ES-I3 (cell line): ENCODE measurements around the gene PRPF19.

Experiments
- H3K36me3 ChIP-seq: 2 replicates; pipeline ENCODE4 v1.6.1; 2013; ENCODE audit warnings: mild to moderate bottlenecking, low read length, control low read depth, moderate library complexity; ENCODE audit not compliant: insufficient read depth
- H3K4me1 ChIP-seq: 2 replicates; pipeline ENCODE4 v1.6.1; 2013; ENCODE audit warnings: mild to moderate bottlenecking, control low read depth, low read length; ENCODE audit not compliant: insufficient read depth
- H3K9ac ChIP-seq: 2 replicates; pipeline ENCODE4 v1.6.1; 2013; ENCODE audit warnings: low read depth, mild to moderate bottlenecking, low read length, moderate library complexity
- H3K9me3 ChIP-seq: 2 replicates; pipeline ENCODE4 v1.6.1; 2013; ENCODE audit warnings: mild to moderate bottlenecking, low read length, moderate library complexity; ENCODE audit not compliant: control insufficient read depth, insufficient read depth

PRPF19 gene

GRCh38 chr11:60899977-60900376 lies 6.4 kb downstream of the PRPF19 start:
- Histone ChIP-seq H3K36me3 (peaks cover 38% of the 10 kb centered on the region), H3K9ac (no peak overlapping the region), H3K9me3 (no peaks in the 10 kb centered on the region), H3K4me1 (0 out of 2 replicates have a peak, but pooled peaks cover 4% of the 10 kb centered on the region)

- peaks cover 43% of the 10 kb centered on the region for H3K36me3 ChIP-seq
- no peaks in the 10 kb centered on the region for H3K4me1 ChIP-seq
- no peaks in the 10 kb centered on the region for H3K9me3 ChIP-seq
- no peak overlapping the region for H3K9ac ChIP-seq
These were observed 7.1 kb downstream of the PRPF19 start for GRCh38 chr11:60899046-60899936.

DNA sequence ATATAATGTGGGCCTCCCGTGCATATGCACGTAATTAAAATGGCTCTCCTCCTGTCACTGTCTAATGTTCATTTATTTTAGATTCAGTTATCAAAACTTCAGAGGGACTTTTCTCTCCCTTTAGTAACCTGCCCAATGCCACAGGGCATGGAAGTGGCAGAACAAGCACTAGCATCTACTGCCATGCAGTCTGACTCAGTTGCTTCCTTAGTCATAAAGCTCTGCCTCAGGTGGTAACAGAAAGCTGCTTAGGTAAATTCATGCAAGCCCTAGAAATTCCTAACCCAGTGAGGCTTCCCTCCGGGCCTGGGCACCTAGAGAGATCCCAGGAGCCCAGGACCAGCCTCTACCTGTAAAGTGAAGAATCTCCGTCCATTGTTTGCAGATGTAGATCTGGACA lies 8.9 kb downstream of the PRPF19 start:
- Histone ChIP-seq H3K4me1 (no peaks in the 10 kb centered on the region), H3K36me3 (peaks cover 48% of the 10 kb centered on the region), H3K9me3 (no peaks in the 10 kb centered on the region), H3K9ac (no peak overlapping the region)

DNA sequence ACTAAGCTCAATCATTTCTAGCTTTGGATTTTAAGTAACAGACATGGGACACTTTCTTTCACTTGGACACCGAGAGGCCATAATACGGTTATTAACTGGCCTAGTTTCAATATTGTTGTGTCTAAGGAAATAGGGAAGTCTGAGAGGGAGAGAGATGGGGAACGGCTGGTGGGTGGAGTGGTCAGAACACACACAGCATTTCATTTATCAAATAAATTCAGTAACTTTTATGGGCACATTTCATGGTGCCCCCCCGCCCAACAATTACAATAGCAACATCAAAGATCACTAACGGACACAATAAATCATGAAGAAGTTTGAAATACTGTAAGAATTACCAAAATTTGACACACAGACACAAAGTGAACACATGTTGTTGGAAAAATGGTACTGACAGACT lies 10.7 kb downstream of the PRPF19 start:
- peaks cover 39% of the 10 kb centered on the region for H3K36me3 ChIP-seq
- H3K9me3 ChIP-seq, result no peaks in the 10 kb centered on the region
- no peak overlapping the region for H3K9ac ChIP-seq
- no peaks in the 10 kb centered on the region for H3K4me1 ChIP-seq

GRCh38 chr11:60891103-60891741 lies 15.2 kb downstream of the PRPF19 start:
- Histone ChIP-seq H3K9me3 (no peaks in the 10 kb centered on the region), H3K9ac (no peak overlapping the region), H3K36me3 (peaks cover 16% of the 10 kb centered on the region), H3K4me1 (no peaks in the 10 kb centered on the region)

GRCh38 chr11:60890696-60891095 lies 15.7 kb downstream of the PRPF19 start:
- Histone ChIP-seq H3K9ac (no peak overlapping the region), H3K36me3 (peaks cover 16% of the 10 kb centered on the region; the same call in 1 of the 2 replicates), H3K4me1 (no peaks in the 10 kb centered on the region), H3K9me3 (no peaks in the 10 kb centered on the region)

DNA sequence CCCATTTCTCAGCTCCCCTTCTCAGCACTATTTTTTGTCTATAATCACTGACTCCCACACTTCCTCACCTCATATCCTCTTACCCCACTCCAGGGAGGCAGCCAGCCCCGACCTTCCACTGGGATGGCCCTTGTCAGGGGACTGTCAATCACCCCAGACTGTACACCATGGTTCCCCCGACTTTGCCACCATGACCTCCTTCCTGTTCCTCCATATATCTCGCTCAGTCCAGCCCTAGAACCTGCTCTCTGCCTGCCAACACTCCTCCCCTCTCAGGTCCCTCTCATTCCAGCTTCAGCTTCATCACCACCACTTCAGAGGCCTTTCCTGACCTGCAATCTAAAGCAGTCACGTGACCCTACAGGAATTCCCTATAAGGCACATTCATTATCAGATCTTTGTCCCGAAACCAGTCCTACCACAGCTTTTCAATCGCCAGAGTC lies 16.5 kb downstream of the PRPF19 start:
- H3K4me1 ChIP-seq, result no peaks in the 10 kb centered on the region
- H3K9ac ChIP-seq, result no peak overlapping the region
- H3K9me3 ChIP-seq, result no peaks in the 10 kb centered on the region
- peaks cover 15% of the 10 kb centered on the region; the same call in 1 of the 2 replicates for H3K36me3 ChIP-seq

GRCh38 chr11:60887556-60887955 lies 18.8 kb downstream of the PRPF19 start:
- peaks cover 6% of the 10 kb centered on the region; the same call in 1 of the 2 replicates for H3K36me3 ChIP-seq
- H3K4me1 ChIP-seq, result no peaks in the 10 kb centered on the region
- H3K9me3 ChIP-seq, result no peaks in the 10 kb centered on the region
- H3K9ac ChIP-seq, result no peak overlapping the region

DNA sequence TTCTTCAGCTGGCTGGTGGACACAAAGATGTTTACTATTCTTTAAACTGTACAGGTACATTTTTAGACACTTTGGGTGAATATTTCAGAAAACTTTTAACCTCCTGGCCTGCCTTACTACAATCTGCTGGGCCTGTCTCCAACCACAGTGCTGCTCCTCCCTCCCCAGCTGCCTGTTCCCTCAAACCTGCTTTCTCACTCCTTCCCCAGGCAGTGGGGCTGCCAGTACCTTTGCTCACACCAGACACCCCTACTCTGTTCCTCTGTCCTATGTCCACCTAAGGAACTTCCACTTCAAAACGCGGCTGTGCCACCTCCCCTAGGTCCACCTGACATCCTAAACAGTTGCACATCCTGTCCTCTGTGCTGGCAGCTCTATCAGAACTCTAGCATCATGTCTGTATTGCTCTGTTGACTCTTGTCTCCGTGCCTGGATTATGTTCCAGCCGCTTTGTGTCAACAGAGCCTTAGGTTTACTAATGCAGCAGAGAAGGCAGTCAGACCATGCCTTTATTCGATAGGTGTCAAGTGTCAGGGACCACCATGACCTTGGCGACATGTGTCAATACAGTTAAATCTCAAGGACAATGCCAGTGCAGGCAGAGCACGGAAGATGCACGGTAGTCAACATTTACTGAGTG lies 25.6 kb downstream of the PRPF19 start:
- Histone ChIP-seq H3K9ac (no peak overlapping the region), H3K36me3 (no peaks in the 10 kb centered on the region), H3K9me3 (no peaks in the 10 kb centered on the region), H3K4me1 (no peaks in the 10 kb centered on the region)

- H3K9me3 ChIP-seq, result no peaks in the 10 kb centered on the region
- no peaks in the 10 kb centered on the region for H3K36me3 ChIP-seq
- H3K4me1 ChIP-seq, result no peaks in the 10 kb centered on the region
- H3K9ac ChIP-seq, result no peak overlapping the region
These were observed 26.3 kb downstream of the PRPF19 start for GRCh38 chr11:60879971-60880588.

DNA sequence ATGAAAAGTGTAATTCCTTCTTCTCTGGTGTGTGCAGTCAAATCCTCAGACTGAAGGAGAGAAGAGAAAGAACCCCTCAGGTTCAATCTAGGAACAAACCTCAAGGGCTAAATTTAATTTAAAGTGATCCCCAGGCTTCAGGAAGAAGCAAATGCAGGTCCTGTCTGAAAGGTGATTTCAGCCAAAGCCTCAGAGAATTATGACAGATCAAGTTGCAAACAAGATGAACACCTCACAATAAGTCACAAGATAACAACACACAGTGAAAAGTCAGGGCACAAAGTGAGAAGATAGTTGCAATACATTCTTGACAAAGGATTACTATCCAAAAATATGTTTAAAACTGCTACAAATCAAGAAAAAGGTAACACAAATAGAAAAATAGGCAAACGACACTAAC lies 27.3 kb downstream of the PRPF19 start:
- H3K9me3 ChIP-seq, result no peaks in the 10 kb centered on the region
- no peaks in the 10 kb centered on the region for H3K36me3 ChIP-seq
- no peaks in the 10 kb centered on the region for H3K4me1 ChIP-seq
- no peak overlapping the region for H3K9ac ChIP-seq

- Histone ChIP-seq H3K9me3 (no peaks in the 10 kb centered on the region), H3K36me3 (no peaks in the 10 kb centered on the region), H3K9ac (no peak overlapping the region), H3K4me1 (peaks cover 1% of the 10 kb centered on the region; the same call in 1 of the 2 replicates)
These were observed 27.9 kb downstream of the PRPF19 start for GRCh38 chr11:60878245-60879101.

- Histone ChIP-seq H3K9ac (no peak overlapping the region), H3K9me3 (no peaks in the 10 kb centered on the region), H3K4me1 (peaks cover 12% of the 10 kb centered on the region; the same call in 1 of the 2 replicates), H3K36me3 (no peaks in the 10 kb centered on the region)
These were observed 30.3 kb downstream of the PRPF19 start for GRCh38 chr11:60876168-60876485.
